SK-N-SH (cell line): Measurements from ENCODE around the gene RAX. TPM values are rescaled to one million over a fixed set of nuclear protein-coding genes. Genes with fewer than 3 reads are reported as not detected.

Experiments
- CTCF ChIA-PET: fragments of 300-600, 350-600 bp; formaldehyde crosslinking; extraction: SDS; loops from one replicate; lab custom pipeline; 2021; lab: Yijun Ruan, JAX
- POLR2A ChIA-PET: fragments of 350-600 bp; sonication (Branson Sonifier 250); formaldehyde crosslinking; extraction: SDS; loops from one replicate; lab custom pipeline; 2020; ENCODE audit warnings: antibody characterized with exemption, inconsistent platforms; lab: Yijun Ruan, JAX
- DNase-seq: peaks from one replicate; pipeline ENCODE4 v3.0.0; 2012
- H2AFZ ChIP-seq: fragments of 200-600 bp; sonication (generic); 2 replicates; pipeline ENCODE4 v1.8.1; 2016; ENCODE audit warnings: antibody characterized with exemption, mild to moderate bottlenecking, low read depth
- H3F3A ChIP-seq: fragments of 200-600 bp; sonication (generic); replicated peaks from 2 replicates; pipeline ENCODE3; 2016; ENCODE audit warnings: antibody characterized with exemption, mild to moderate bottlenecking; ENCODE audit not compliant: insufficient read depth
- H3K27ac ChIP-seq, 2 experiments: fragments of 200-500 bp in 1 of 2; fragments of 200-600 bp in 1 of 2; sonication (Bioruptor generic) in 1 of 2; sonication (generic), shearing (Covaris generic) in 1 of 2; 2 replicates each; pipeline versions ENCODE4 v1.5.1 to v1.6.1; 2014 to 2016; ENCODE audit warnings: low read depth in 2 of 2, inconsistent platforms in 1 of 2, low read length in 1 of 2, mild to moderate bottlenecking in 1 of 2, mixed read lengths in 1 of 2
- H3K27me3 ChIP-seq: fragments of 200-600 bp; sonication (generic), shearing (Covaris generic); 2 replicates; pipeline ENCODE4 v1.6.1; 2016; ENCODE audit warnings: mixed run types; ENCODE audit not compliant: insufficient read depth
- H3K36me3 ChIP-seq, 2 experiments: fragments of 200-500 bp in 1 of 2; fragments of 200-600 bp in 1 of 2; sonication (Bioruptor generic) in 1 of 2; sonication (generic) in 1 of 2; replicated peaks in 1 of 2; 2 replicates each; pipeline versions ENCODE3 to v1.5.1; 2014 to 2016; ENCODE audit warnings: low read length in 1 of 2, mild to moderate bottlenecking in 1 of 2; ENCODE audit not compliant: insufficient read depth in 2 of 2, control insufficient read depth in 1 of 2
- H3K4me1 ChIP-seq, 2 experiments: fragments of 200-500 bp in 1 of 2; fragments of 200-600 bp in 1 of 2; sonication (Bioruptor generic) in 1 of 2; sonication (generic), shearing (Covaris generic) in 1 of 2; 2 replicates each; pipeline versions ENCODE4 v1.5.1 to v1.6.1; 2014 to 2016; ENCODE audit warnings: low read depth in 1 of 2, low read length in 1 of 2, mixed run types in 1 of 2; ENCODE audit not compliant: insufficient read depth in 2 of 2, control insufficient read depth in 1 of 2
- H3K4me2 ChIP-seq: fragments of 200-600 bp; sonication (generic), shearing (Covaris generic); 2 replicates; pipeline ENCODE4 v1.6.1; 2017; ENCODE audit warnings: mixed run types
- H3K4me3 ChIP-seq, 2 experiments: fragments of 200-500 bp in 1 of 2; fragments of 200-600 bp in 1 of 2; sonication (Bioruptor generic) in 1 of 2; sonication (generic), shearing (Covaris generic) in 1 of 2; 2 replicates each; pipeline versions ENCODE4 v1.5.1 to v1.8.1; 2014 to 2016; ENCODE audit warnings: low read depth in 2 of 2, inconsistent platforms in 1 of 2, low read length in 1 of 2, mild to moderate bottlenecking in 1 of 2, mixed read lengths in 1 of 2, moderate library complexity in 1 of 2
- H3K79me2 ChIP-seq: fragments of 200-600 bp; sonication (generic); 2 replicates; pipeline ENCODE4 v1.8.1; 2017; ENCODE audit warnings: mild to moderate bottlenecking; ENCODE audit not compliant: insufficient read depth
- H3K9ac ChIP-seq: fragments of 200-600 bp; sonication (generic); 2 replicates; pipeline ENCODE4 v1.6.1; 2017; ENCODE audit warnings: mixed run types
- H3K9me2 ChIP-seq: fragments of 200-600 bp; sonication (generic); 2 replicates; pipeline ENCODE4 v1.6.1; 2017; ENCODE audit warnings: mixed run types
- H3K9me3 ChIP-seq: fragments of 200-600 bp; sonication (generic); 2 replicates; pipeline ENCODE4 v1.6.1; 2017; ENCODE audit warnings: mixed run types, mild to moderate bottlenecking, moderate library complexity
- H4K20me1 ChIP-seq: fragments of 200-600 bp; sonication (generic); 2 replicates; pipeline ENCODE4 v1.6.1; 2017; ENCODE audit warnings: mild to moderate bottlenecking, mixed run types; ENCODE audit not compliant: insufficient read depth
- CHD2 ChIP-seq: fragments of 150-350 bp; IDR thresholded peaks from 2 replicates; pipeline ENCODE4 v1.6.1; 2018; ENCODE audit warnings: low read length; ENCODE audit not compliant: partially characterized antibody
- EZH2phosphoT487 ChIP-seq: fragments of 200-600 bp; sonication (generic); IDR thresholded peaks from 2 replicates; pipeline ENCODE4 v1.6.1; 2017; ENCODE audit warnings: low read depth, mixed run types, mild to moderate bottlenecking, antibody characterized with exemption, moderate library complexity, borderline replicate concordance
- FOSL2 ChIP-seq: IDR thresholded peaks from 2 replicates; pipeline ENCODE4 v1.4.0; 2012; ENCODE audit warnings: low read depth, mild to moderate bottlenecking, moderate library complexity, borderline replicate concordance
- FOXJ3 ChIP-seq: sonication (generic); formaldehyde crosslinking; IDR thresholded peaks from 2 replicates; pipeline ENCODE4 v1.5.1; 2020; ENCODE audit warnings: mild to moderate bottlenecking, missing genetic modification reagents
- JUND ChIP-seq: IDR thresholded peaks from 2 replicates; pipeline ENCODE4 v1.4.0; 2012
- MAX ChIP-seq: IDR thresholded peaks from 2 replicates; pipeline ENCODE4 v1.4.0; 2012; ENCODE audit warnings: low read depth
- MEF2A ChIP-seq: IDR thresholded peaks from 2 replicates; pipeline ENCODE4 v1.4.0; 2012; ENCODE audit warnings: low read depth, borderline replicate concordance
- MXI1 ChIP-seq: IDR thresholded peaks from 2 replicates; pipeline ENCODE4 v1.6.1; 2012; ENCODE audit warnings: mild to moderate bottlenecking, low read depth, low read length, improper control_type of control experiment
- NFIC ChIP-seq: IDR thresholded peaks from 2 replicates; pipeline ENCODE4 v1.4.0; 2012; ENCODE audit warnings: borderline replicate concordance
- POLR2AphosphoS5 ChIP-seq: IDR thresholded peaks from 2 replicates; pipeline ENCODE4 v1.6.1; 2012; ENCODE audit warnings: low read depth, low read length
- RCOR1 ChIP-seq: fragments of 150-350 bp; IDR thresholded peaks from 2 replicates; pipeline ENCODE4 v1.6.1; 2017; ENCODE audit warnings: antibody characterized with exemption, low read length
- REST ChIP-seq: IDR thresholded peaks from 2 replicates; pipeline ENCODE4 v1.6.1; 2012; ENCODE audit warnings: mild to moderate bottlenecking, low read depth, low read length, moderate library complexity
- RFX5 ChIP-seq: IDR thresholded peaks from 2 replicates; pipeline ENCODE4 v1.6.1; 2012; ENCODE audit warnings: mild to moderate bottlenecking, improper control_type of control experiment, low read length
- RXRA ChIP-seq: IDR thresholded peaks from 2 replicates; pipeline ENCODE4 v1.4.0; 2012; ENCODE audit warnings: low read depth, mild to moderate bottlenecking, borderline replicate concordance
- TAF1 ChIP-seq: IDR thresholded peaks from 2 replicates; pipeline ENCODE4 v1.6.1; 2012; ENCODE audit warnings: low read depth, mild to moderate bottlenecking, low read length, moderate library complexity, borderline replicate concordance
- TEAD4 ChIP-seq: IDR thresholded peaks from 2 replicates; pipeline ENCODE4 v1.4.0; 2012; ENCODE audit warnings: mild to moderate bottlenecking, borderline replicate concordance; ENCODE audit not compliant: insufficient read depth
- WGBS: methylation state at CpG from one replicate; pipeline ENCODE4 v1.1.6; 2017; ENCODE audit warnings: low lambda C conversion rate; 5-methylcytosine and 5-hydroxymethylcytosine counted together
- polyA plus RNA-seq, 3 experiments: library from polyadenylated mRNA; depleted of rRNA; stranded (reverse); fragments of >200 nt; gene quantifications; 2 replicates each; pipeline ENCODE4 v1.2.3, GENCODE V29; 2012
- TF ChIP-seq, protein P1 (sequence below): fragments of 150-350 bp; IDR thresholded peaks from 2 replicates; pipeline ENCODE4 v1.6.1; 2016; ENCODE audit warnings: mild to moderate bottlenecking, low read depth, low read length
- TF ChIP-seq, protein P2 (sequence below): IDR thresholded peaks from 2 replicates; pipeline ENCODE4 v1.4.0; 2012; ENCODE audit warnings: low read depth, borderline replicate concordance

The RAX gene
- polyA plus RNA-seq, 1 of the 3 experiments (the other 2 are of a cell fraction): not detected

GRCh38 chr18:59242906-59243305 lies 30.3 kb downstream of the RAX start:
- peaks cover 17% of the 10 kb centered on the region; the same call in 1 of the 2 replicates for H3K27me3 ChIP-seq
- ChIA-PET POLR2A (no interaction called here), CTCF (no interaction called here)
- TF ChIP-seq RCOR1: no peak
- TF ChIP-seq TAF1: no peak
- TF ChIP-seq CHD2: no peak
- no peak for TF ChIP-seq EZH2phosphoT487
- TF ChIP-seq POLR2AphosphoS5: no peak
- TF ChIP-seq REST: no peak
- TF ChIP-seq MXI1: no peak
- no peak for TF ChIP-seq RFX5
- no peak for TF ChIP-seq FOSL2
- TF ChIP-seq FOXJ3 (CRISPR knock-in tag): no peak
- TF ChIP-seq TEAD4: no peak
- TF ChIP-seq JUND: no peak
- TF ChIP-seq RXRA: no peak
- TF ChIP-seq, protein P1, sequence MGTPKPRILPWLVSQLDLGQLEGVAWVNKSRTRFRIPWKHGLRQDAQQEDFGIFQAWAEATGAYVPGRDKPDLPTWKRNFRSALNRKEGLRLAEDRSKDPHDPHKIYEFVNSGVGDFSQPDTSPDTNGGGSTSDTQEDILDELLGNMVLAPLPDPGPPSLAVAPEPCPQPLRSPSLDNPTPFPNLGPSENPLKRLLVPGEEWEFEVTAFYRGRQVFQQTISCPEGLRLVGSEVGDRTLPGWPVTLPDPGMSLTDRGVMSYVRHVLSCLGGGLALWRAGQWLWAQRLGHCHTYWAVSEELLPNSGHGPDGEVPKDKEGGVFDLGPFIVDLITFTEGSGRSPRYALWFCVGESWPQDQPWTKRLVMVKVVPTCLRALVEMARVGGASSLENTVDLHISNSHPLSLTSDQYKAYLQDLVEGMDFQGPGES: no peak
- no peak for TF ChIP-seq MEF2A
- TF ChIP-seq, protein P2, sequence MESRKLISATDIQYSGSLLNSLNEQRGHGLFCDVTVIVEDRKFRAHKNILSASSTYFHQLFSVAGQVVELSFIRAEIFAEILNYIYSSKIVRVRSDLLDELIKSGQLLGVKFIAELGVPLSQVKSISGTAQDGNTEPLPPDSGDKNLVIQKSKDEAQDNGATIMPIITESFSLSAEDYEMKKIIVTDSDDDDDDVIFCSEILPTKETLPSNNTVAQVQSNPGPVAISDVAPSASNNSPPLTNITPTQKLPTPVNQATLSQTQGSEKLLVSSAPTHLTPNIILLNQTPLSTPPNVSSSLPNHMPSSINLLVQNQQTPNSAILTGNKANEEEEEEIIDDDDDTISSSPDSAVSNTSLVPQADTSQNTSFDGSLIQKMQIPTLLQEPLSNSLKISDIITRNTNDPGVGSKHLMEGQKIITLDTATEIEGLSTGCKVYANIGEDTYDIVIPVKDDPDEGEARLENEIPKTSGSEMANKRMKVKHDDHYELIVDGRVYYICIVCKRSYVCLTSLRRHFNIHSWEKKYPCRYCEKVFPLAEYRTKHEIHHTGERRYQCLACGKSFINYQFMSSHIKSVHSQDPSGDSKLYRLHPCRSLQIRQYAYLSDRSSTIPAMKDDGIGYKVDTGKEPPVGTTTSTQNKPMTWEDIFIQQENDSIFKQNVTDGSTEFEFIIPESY: no peak
- no peak for TF ChIP-seq NFIC
- TF ChIP-seq MAX: no peak
- H3K4me1 ChIP-seq: 0 out of 4 replicates have a peak, but pooled peaks cover 0 to 5% of the 10 kb centered on the region in 2 experiments
- H3K4me3 ChIP-seq: no peak overlapping the region
- H3K9me2 ChIP-seq: no peaks in the 10 kb centered on the region
- H3K79me2 ChIP-seq: no peaks in the 10 kb centered on the region
- no peaks in the 10 kb centered on the region for H3K9me3 ChIP-seq
- no peak overlapping the region for H3K4me2 ChIP-seq
- H4K20me1 ChIP-seq: no peaks in the 10 kb centered on the region
- H3K27ac ChIP-seq: no peak overlapping the region
- H3F3A ChIP-seq: peaks cover 4% of the 10 kb centered on the region
- no peaks in the 10 kb centered on the region for H3K36me3 ChIP-seq
- no peak for DNase-seq
- H2AFZ ChIP-seq: no peak overlapping the region
- WGBS: 51% methylated on average over 2 of the region's 2 CpGs
- H3K9ac ChIP-seq: no peak overlapping the region
